ENCODE results near the gene TMEM179. TPM values are rescaled to one million over a fixed set of nuclear protein-coding genes. Genes with fewer than 3 reads are reported as not detected.

TMEM179 gene
- total RNA-seq, 1 experiment from 2014 or later, result not detected

DNA sequence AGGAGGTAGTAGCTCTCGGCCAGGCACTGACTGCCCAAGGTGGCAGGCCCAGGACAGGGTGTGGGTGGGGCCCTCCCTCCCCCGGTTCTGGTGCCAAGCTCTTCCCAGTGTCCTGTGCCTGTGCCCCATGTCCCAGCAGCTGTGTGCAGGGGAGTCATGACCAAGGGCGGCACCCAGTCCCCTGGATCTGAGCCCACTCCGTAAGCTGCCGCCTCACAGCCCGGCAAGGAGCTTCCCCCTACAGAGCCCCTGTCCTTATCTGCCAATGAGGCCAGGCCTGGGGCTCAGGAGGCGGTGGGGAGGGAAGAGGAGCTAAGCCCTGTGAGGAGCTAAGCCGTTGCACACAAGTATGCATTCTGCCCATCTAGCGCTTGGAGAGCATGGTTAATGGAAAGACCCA is 30.6 kb downstream of the TMEM179 start:
- TF ChIP-seq, protein P1, sequence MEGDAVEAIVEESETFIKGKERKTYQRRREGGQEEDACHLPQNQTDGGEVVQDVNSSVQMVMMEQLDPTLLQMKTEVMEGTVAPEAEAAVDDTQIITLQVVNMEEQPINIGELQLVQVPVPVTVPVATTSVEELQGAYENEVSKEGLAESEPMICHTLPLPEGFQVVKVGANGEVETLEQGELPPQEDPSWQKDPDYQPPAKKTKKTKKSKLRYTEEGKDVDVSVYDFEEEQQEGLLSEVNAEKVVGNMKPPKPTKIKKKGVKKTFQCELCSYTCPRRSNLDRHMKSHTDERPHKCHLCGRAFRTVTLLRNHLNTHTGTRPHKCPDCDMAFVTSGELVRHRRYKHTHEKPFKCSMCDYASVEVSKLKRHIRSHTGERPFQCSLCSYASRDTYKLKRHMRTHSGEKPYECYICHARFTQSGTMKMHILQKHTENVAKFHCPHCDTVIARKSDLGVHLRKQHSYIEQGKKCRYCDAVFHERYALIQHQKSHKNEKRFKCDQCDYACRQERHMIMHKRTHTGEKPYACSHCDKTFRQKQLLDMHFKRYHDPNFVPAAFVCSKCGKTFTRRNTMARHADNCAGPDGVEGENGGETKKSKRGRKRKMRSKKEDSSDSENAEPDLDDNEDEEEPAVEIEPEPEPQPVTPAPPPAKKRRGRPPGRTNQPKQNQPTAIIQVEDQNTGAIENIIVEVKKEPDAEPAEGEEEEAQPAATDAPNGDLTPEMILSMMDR (IDR thresholded peaks at IDR 0.05; ENCODE audit: insufficient read depth in 1 of 2, low read depth in 1 of 2, low read length in 1 of 2, severe bottlenecking in 1 of 2, unreplicated experiment in 1 of 2), result no peak
- no peaks in the 10 kb centered on the region for H3K4me1 Mint-ChIP-seq (ENCODE audit: low read depth, unreplicated experiment)
- H3K4me3 Mint-ChIP-seq (ENCODE audit: unreplicated experiment), result no peak overlapping the region
- no peak overlapping the region for H3K27ac Mint-ChIP-seq (ENCODE audit: unreplicated experiment)
- no peaks in the 10 kb centered on the region for H3K9me3 ChIP-seq
- intact Hi-C loops (cut with micrococcal nuclease; ENCODE audit: unreplicated experiment), result no loop called here
- POLR2A ChIA-PET, result no interaction called here
- H3K27me3 ChIP-seq (replicated peaks; ENCODE audit: control insufficient read depth, insufficient read depth, low read length), result no peaks in the 10 kb centered on the region
- no peaks in the 10 kb centered on the region for H3K36me3 ChIP-seq (ENCODE audit: control insufficient read depth, insufficient read depth, low read length)
- peaks cover 17% of the 10 kb centered on the region for H3K4me1 ChIP-seq
- no TSS peak for BruUV-seq (replicated peaks)
- no peaks in the 10 kb centered on the region for H3K36me3 Mint-ChIP-seq (ENCODE audit: insufficient read depth, unreplicated experiment)
- DNase-seq, result no peak
- CTCF ChIA-PET, result interaction anchor here (1.6 kb wide), 1 partner anchor 10 kb away, joined by 4 read pairs; no protein-coding TSS in a partner anchor
- H3K9me3 Mint-ChIP-seq (ENCODE audit: unreplicated experiment), result no peaks in the 10 kb centered on the region
- no peaks in the 10 kb centered on the region for H3K27me3 Mint-ChIP-seq (ENCODE audit: insufficient read depth, unreplicated experiment)
- no peak overlapping the region for H3K4me3 ChIP-seq (ENCODE audit: low read depth, low read length)

DNA sequence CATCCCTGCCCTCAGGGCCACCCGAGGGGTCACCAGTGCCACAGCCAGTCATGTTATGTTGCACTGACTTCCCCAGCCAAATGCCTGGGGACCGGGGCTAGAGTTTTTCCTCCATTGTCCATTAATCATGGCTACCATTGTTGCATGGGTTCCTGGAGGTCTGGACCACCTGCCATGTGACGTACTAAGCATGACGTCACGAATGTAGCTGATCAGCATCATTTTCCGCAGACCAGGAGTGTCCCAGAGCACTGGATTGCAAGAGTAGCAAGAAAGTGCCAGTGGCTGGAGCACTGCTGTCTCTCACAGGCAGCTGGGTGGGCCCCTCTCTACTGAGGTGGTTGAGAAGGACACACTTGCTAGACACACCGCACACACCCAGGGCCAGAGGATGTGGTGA is 31.9 kb downstream of the TMEM179 start:
- Mint-ChIP-seq H3K36me3 (ENCODE audit: insufficient read depth, unreplicated experiment) (no peaks in the 10 kb centered on the region), H3K4me3 (ENCODE audit: unreplicated experiment) (no peak overlapping the region), H3K27ac (ENCODE audit: unreplicated experiment) (no peak overlapping the region), H3K9me3 (ENCODE audit: unreplicated experiment) (no peaks in the 10 kb centered on the region), H3K4me1 (ENCODE audit: low read depth, unreplicated experiment) (no peaks in the 10 kb centered on the region), H3K27me3 (ENCODE audit: insufficient read depth, unreplicated experiment) (no peaks in the 10 kb centered on the region)
- no peaks in the 10 kb centered on the region for H3K9me3 ChIP-seq
- peaks cover 14% of the 10 kb centered on the region for H3K4me1 ChIP-seq
- no TSS peak for BruUV-seq (replicated peaks)
- no peak overlapping the region for H3K4me3 ChIP-seq (ENCODE audit: low read depth, low read length)
- DNase-seq, result no peak
- no peaks in the 10 kb centered on the region for H3K36me3 ChIP-seq (ENCODE audit: control insufficient read depth, insufficient read depth, low read length)
- TF ChIP-seq, protein P1 (IDR thresholded peaks at IDR 0.05; ENCODE audit: insufficient read depth in 1 of 2, low read depth in 1 of 2, low read length in 1 of 2, severe bottlenecking in 1 of 2, unreplicated experiment in 1 of 2), result no peak
- CTCF ChIA-PET, result interaction anchor here (1.6 kb wide), 1 partner anchor 9 kb away, joined by 4 read pairs; no protein-coding TSS in a partner anchor
- POLR2A ChIA-PET, result no interaction called here
- no peaks in the 10 kb centered on the region for H3K27me3 ChIP-seq (replicated peaks; ENCODE audit: control insufficient read depth, insufficient read depth, low read length)
- intact Hi-C loops (cut with micrococcal nuclease; ENCODE audit: unreplicated experiment), result no loop called here

DNA sequence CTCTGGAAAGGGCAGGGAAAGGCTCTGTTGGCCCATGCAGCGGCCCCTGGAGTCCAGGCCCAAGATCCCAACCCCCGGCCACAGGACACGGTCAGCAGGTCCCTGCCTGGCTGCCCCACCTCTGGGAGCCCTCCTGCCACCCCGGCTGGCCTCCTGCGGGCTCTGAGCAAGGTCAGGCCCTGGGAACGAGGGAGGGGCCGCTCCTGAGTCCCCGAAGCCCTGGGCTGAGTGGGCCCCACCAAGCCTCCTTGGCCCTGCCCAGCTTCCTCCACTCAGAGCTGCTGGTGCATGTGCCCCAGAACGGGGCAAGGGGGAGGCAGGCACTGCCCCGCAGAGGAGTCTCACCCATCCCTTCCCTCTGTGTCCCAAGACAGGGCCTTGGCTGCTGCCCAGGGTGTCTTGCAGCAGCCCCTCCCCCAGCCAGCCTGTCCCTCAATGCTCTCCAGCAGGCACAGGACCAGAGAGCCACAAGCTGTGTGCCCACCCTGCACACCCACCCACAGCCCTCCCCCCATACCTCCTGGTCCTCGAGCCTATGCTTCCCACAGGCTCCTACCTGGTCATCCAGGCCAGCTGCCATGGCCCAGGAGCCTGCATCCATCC is 32.4 kb downstream of the TMEM179 start:
- Histone ChIP-seq H3K4me3 (ENCODE audit: low read depth, low read length) (no peak overlapping the region), H3K27me3 (replicated peaks; ENCODE audit: control insufficient read depth, insufficient read depth, low read length) (no peaks in the 10 kb centered on the region), H3K4me1 (peaks cover 8% of the 10 kb centered on the region), H3K9me3 (no peaks in the 10 kb centered on the region), H3K36me3 (ENCODE audit: control insufficient read depth, insufficient read depth, low read length) (no peaks in the 10 kb centered on the region)
- no peaks in the 10 kb centered on the region for H3K9me3 Mint-ChIP-seq (ENCODE audit: unreplicated experiment)
- no TSS peak for BruUV-seq (replicated peaks)
- ChIA-PET CTCF (interaction anchor here (0.6 kb wide), 1 partner anchor 358 kb away, joined by 3 read pairs; no protein-coding TSS in a partner anchor), POLR2A (no interaction called here)
- intact Hi-C loops (cut with micrococcal nuclease; ENCODE audit: unreplicated experiment), result no loop called here
- no peak for DNase-seq
- TF ChIP-seq, protein P1 (IDR thresholded peaks at IDR 0.05; ENCODE audit: insufficient read depth in 1 of 2, low read depth in 1 of 2, low read length in 1 of 2, severe bottlenecking in 1 of 2, unreplicated experiment in 1 of 2), result no peak
- H3K4me1 Mint-ChIP-seq (ENCODE audit: low read depth, unreplicated experiment), result no peaks in the 10 kb centered on the region
- H3K27ac Mint-ChIP-seq (ENCODE audit: unreplicated experiment), result no peak overlapping the region
- H3K27me3 Mint-ChIP-seq (ENCODE audit: insufficient read depth, unreplicated experiment), result no peaks in the 10 kb centered on the region
- no peaks in the 10 kb centered on the region for H3K36me3 Mint-ChIP-seq (ENCODE audit: insufficient read depth, unreplicated experiment)
- no peak overlapping the region for H3K4me3 Mint-ChIP-seq (ENCODE audit: unreplicated experiment)

Measured in Caco-2 (cell line).